ENCODE results near the gene ARVCF.

- no peak for TF ChIP-seq CTCF (tag by site-specific recombination; IDR thresholded peaks at IDR 0.05)
- TF ChIP-seq YY1 (tag by site-specific recombination; IDR thresholded peaks at IDR 0.05), result no peak
- TF ChIP-seq, protein P1, sequence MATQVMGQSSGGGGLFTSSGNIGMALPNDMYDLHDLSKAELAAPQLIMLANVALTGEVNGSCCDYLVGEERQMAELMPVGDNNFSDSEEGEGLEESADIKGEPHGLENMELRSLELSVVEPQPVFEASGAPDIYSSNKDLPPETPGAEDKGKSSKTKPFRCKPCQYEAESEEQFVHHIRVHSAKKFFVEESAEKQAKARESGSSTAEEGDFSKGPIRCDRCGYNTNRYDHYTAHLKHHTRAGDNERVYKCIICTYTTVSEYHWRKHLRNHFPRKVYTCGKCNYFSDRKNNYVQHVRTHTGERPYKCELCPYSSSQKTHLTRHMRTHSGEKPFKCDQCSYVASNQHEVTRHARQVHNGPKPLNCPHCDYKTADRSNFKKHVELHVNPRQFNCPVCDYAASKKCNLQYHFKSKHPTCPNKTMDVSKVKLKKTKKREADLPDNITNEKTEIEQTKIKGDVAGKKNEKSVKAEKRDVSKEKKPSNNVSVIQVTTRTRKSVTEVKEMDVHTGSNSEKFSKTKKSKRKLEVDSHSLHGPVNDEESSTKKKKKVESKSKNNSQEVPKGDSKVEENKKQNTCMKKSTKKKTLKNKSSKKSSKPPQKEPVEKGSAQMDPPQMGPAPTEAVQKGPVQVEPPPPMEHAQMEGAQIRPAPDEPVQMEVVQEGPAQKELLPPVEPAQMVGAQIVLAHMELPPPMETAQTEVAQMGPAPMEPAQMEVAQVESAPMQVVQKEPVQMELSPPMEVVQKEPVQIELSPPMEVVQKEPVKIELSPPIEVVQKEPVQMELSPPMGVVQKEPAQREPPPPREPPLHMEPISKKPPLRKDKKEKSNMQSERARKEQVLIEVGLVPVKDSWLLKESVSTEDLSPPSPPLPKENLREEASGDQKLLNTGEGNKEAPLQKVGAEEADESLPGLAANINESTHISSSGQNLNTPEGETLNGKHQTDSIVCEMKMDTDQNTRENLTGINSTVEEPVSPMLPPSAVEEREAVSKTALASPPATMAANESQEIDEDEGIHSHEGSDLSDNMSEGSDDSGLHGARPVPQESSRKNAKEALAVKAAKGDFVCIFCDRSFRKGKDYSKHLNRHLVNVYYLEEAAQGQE (tag by site-specific recombination; IDR thresholded peaks at IDR 0.05), result no peak
- TF ChIP-seq ZIC2 (tag by site-specific recombination; IDR thresholded peaks at IDR 0.05), result no peak
- no peak for TF ChIP-seq SP2 (tag by site-specific recombination; IDR thresholded peaks at IDR 0.05)
- TF ChIP-seq ZNF223 (tag by site-specific recombination; IDR thresholded peaks at IDR 0.05), result no peak
Measured at GRCh38 chr22:20022231-20022977, 5.8 kb upstream of the ARVCF start.
